HepG2 (cell line): ENCODE results near the gene TRMT1.

Source experiments
- BCL6 ChIP-seq: IDR thresholded peaks from 2 replicates; pipeline ENCODE4 v1.6.1; 2016; ENCODE audit warnings: missing genetic modification reagents, missing compliant biosample characterization
- MYC ChIP-seq: sonication (generic); formaldehyde crosslinking; IDR thresholded peaks from 2 replicates; pipeline ENCODE4 v1.9.0; 2021; ENCODE audit warnings: missing genetic modification reagents, borderline replicate concordance
- STAT5B ChIP-seq: sonication (generic); formaldehyde crosslinking; IDR thresholded peaks from 2 replicates; pipeline ENCODE4 v1.4.0; 2020; ENCODE audit warnings: missing genetic modification reagents
- TF ChIP-seq, protein P1 (sequence below): sonication (generic); formaldehyde crosslinking; IDR thresholded peaks from 2 replicates; pipeline ENCODE4 v1.9.0; 2021; ENCODE audit warnings: missing genetic modification reagents, borderline replicate concordance
- TF ChIP-seq, protein P2 (sequence below): sonication (generic); formaldehyde crosslinking; IDR thresholded peaks from 2 replicates; pipeline ENCODE4 v1.4.0; 2020; ENCODE audit warnings: mild to moderate bottlenecking, missing genetic modification reagents, borderline replicate concordance

DNA sequence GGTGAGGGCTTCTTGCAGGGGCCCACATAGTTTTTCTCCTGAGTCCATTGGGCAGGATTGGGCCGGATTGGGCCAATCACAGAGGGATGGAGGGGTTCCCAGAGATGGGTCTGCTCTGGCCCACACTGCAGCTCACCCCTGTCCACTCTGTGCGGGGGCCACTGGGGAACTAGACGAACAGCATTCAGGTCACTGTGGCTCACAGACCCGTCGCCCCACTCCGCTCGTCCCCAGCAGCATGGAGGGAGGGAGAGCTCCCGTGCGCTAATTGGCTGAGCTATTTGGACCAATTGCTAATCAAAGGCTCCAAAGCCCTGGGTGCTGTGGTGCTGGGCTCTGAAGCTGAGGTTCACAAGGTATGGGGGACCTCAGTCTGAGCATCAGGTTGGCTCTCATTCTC lies 12.8 kb upstream of the TRMT1 start:
- no peak for TF ChIP-seq MYC (CRISPR knock-in tag)
- TF ChIP-seq, protein P1, sequence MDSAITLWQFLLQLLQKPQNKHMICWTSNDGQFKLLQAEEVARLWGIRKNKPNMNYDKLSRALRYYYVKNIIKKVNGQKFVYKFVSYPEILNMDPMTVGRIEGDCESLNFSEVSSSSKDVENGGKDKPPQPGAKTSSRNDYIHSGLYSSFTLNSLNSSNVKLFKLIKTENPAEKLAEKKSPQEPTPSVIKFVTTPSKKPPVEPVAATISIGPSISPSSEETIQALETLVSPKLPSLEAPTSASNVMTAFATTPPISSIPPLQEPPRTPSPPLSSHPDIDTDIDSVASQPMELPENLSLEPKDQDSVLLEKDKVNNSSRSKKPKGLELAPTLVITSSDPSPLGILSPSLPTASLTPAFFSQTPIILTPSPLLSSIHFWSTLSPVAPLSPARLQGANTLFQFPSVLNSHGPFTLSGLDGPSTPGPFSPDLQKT (CRISPR knock-in tag): no peak
- TF ChIP-seq BCL6: no peak
- TF ChIP-seq, protein P2, sequence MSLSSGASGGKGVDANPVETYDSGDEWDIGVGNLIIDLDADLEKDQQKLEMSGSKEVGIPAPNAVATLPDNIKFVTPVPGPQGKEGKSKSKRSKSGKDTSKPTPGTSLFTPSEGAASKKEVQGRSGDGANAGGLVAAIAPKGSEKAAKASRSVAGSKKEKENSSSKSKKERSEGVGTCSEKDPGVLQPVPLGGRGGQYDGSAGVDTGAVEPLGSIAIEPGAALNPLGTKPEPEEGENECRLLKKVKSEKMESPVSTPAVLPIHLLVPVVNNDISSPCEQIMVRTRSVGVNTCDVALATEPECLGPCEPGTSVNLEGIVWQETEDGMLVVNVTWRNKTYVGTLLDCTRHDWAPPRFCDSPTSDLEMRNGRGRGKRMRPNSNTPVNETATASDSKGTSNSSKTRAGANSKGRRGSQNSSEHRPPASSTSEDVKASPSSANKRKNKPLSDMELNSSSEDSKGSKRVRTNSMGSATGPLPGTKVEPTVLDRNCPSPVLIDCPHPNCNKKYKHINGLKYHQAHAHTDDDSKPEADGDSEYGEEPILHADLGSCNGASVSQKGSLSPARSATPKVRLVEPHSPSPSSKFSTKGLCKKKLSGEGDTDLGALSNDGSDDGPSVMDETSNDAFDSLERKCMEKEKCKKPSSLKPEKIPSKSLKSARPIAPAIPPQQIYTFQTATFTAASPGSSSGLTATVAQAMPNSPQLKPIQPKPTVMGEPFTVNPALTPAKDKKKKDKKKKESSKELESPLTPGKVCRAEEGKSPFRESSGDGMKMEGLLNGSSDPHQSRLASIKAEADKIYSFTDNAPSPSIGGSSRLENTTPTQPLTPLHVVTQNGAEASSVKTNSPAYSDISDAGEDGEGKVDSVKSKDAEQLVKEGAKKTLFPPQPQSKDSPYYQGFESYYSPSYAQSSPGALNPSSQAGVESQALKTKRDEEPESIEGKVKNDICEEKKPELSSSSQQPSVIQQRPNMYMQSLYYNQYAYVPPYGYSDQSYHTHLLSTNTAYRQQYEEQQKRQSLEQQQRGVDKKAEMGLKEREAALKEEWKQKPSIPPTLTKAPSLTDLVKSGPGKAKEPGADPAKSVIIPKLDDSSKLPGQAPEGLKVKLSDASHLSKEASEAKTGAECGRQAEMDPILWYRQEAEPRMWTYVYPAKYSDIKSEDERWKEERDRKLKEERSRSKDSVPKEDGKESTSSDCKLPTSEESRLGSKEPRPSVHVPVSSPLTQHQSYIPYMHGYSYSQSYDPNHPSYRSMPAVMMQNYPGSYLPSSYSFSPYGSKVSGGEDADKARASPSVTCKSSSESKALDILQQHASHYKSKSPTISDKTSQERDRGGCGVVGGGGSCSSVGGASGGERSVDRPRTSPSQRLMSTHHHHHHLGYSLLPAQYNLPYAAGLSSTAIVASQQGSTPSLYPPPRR (CRISPR knock-in tag): no peak
- no peak for TF ChIP-seq STAT5B (CRISPR knock-in tag)
